ENCODE data around the gene ATP6V1A. TPM values are rescaled to one million over a fixed set of nuclear protein-coding genes. Genes with fewer than 3 reads are reported as not detected.

Gene ATP6V1A
- polyA plus RNA-seq, 1 of the 3 experiments (the other 2 are of a cell fraction), result 12.1 TPM

DNA sequence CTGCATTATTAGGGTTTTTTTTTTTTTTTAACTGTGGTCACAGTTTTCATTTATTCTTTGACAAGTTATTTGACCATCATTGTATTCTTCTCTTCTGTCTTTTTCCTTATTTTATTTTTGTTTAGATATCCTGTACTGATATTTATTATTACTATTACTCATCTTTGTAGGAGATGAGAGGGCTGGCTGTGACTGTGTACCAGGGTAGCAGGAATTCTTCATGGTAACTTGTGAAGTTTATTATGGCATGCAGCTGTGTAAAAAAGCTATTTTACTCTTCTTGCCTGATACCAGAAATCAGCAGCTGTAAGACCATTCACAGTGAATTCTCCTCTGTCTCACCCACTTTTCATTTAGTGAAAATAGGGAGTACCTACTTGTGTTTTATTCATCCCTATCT, 44.5 kb downstream of the ATP6V1A start:
- H3K36me3 ChIP-seq (replicated peaks in 1 of 2; ENCODE audit: control insufficient read depth in 1 of 2, insufficient read depth in 2 of 2, low read length in 1 of 2), result peaks cover 29 to 35% of the 10 kb centered on the region in 2 experiments

More for the DNA sequence above, 44.5 kb downstream of the ATP6V1A start:
- Histone ChIP-seq H3K27me3 (ENCODE audit: insufficient read depth) (no peaks in the 10 kb centered on the region), H3K4me2 (no peak overlapping the region), H3K9me2 (no peaks in the 10 kb centered on the region), H3K27ac (ENCODE audit: low read depth in 2 of 2, low read length in 1 of 2) (no peak overlapping the region), H2AFZ (ENCODE audit: low read depth) (no peak overlapping the region), H3K4me1 (ENCODE audit: control insufficient read depth in 1 of 2, insufficient read depth in 2 of 2, low read depth in 1 of 2, low read length in 1 of 2) (peaks cover 0 to 8% of the 10 kb centered on the region in 2 experiments; a peak in 1 of 4 replicates), H3K9ac (no peak overlapping the region), H3K79me2 (ENCODE audit: insufficient read depth) (no peaks in the 10 kb centered on the region), H3K9me3 (no peaks in the 10 kb centered on the region), H3F3A (replicated peaks; ENCODE audit: insufficient read depth) (no peaks in the 10 kb centered on the region), H3K4me3 (ENCODE audit: low read depth in 2 of 2, low read length in 1 of 2) (no peak overlapping the region), H4K20me1 (ENCODE audit: insufficient read depth) (no peaks in the 10 kb centered on the region)
- no peak for DNase-seq
- TF ChIP-seq FOXM1 (IDR thresholded peaks at IDR 0.05; ENCODE audit: low read depth) (no peak), JUND (IDR thresholded peaks at IDR 0.05) (no peak), MXI1 (IDR thresholded peaks at IDR 0.05; ENCODE audit: low read depth, low read length) (no peak), FOSL2 (IDR thresholded peaks at IDR 0.05; ENCODE audit: borderline replicate concordance, low read depth) (no peak), FOXJ3 (CRISPR knock-in tag; IDR thresholded peaks at IDR 0.05) (no peak), TAF1 (IDR thresholded peaks at IDR 0.05; ENCODE audit: borderline replicate concordance, low read depth, low read length) (no peak), NFIC (IDR thresholded peaks at IDR 0.05; ENCODE audit: borderline replicate concordance) (no peak), GATA2 (CRISPR knock-in tag; IDR thresholded peaks at IDR 0.05) (no peak), GABPA (IDR thresholded peaks at IDR 0.05; ENCODE audit: low read depth) (no peak), RXRA (IDR thresholded peaks at IDR 0.05; ENCODE audit: borderline replicate concordance, low read depth) (no peak), CHD2 (IDR thresholded peaks at IDR 0.05; ENCODE audit: low read length, partially characterized antibody) (no peak), YY1 (IDR thresholded peaks at IDR 0.05; ENCODE audit: low read depth) (no peak), NRF1 (IDR thresholded peaks at IDR 0.05; ENCODE audit: low read depth, low read length) (no peak), RCOR1 (IDR thresholded peaks at IDR 0.05; ENCODE audit: low read length) (no peak), RAD21 (IDR thresholded peaks at IDR 0.05; ENCODE audit: low read length) (no peak), MEF2A (IDR thresholded peaks at IDR 0.05; ENCODE audit: borderline replicate concordance, low read depth) (no peak)
- TF ChIP-seq, protein P1, sequence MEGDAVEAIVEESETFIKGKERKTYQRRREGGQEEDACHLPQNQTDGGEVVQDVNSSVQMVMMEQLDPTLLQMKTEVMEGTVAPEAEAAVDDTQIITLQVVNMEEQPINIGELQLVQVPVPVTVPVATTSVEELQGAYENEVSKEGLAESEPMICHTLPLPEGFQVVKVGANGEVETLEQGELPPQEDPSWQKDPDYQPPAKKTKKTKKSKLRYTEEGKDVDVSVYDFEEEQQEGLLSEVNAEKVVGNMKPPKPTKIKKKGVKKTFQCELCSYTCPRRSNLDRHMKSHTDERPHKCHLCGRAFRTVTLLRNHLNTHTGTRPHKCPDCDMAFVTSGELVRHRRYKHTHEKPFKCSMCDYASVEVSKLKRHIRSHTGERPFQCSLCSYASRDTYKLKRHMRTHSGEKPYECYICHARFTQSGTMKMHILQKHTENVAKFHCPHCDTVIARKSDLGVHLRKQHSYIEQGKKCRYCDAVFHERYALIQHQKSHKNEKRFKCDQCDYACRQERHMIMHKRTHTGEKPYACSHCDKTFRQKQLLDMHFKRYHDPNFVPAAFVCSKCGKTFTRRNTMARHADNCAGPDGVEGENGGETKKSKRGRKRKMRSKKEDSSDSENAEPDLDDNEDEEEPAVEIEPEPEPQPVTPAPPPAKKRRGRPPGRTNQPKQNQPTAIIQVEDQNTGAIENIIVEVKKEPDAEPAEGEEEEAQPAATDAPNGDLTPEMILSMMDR (IDR thresholded peaks at IDR 0.05), result no peak
- TF ChIP-seq, protein P2, sequence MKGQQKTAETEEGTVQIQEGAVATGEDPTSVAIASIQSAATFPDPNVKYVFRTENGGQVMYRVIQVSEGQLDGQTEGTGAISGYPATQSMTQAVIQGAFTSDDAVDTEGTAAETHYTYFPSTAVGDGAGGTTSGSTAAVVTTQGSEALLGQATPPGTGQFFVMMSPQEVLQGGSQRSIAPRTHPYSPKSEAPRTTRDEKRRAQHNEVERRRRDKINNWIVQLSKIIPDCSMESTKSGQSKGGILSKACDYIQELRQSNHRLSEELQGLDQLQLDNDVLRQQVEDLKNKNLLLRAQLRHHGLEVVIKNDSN (IDR thresholded peaks at IDR 0.05; ENCODE audit: borderline replicate concordance, low read depth), result no peak
- TF ChIP-seq, protein P3, sequence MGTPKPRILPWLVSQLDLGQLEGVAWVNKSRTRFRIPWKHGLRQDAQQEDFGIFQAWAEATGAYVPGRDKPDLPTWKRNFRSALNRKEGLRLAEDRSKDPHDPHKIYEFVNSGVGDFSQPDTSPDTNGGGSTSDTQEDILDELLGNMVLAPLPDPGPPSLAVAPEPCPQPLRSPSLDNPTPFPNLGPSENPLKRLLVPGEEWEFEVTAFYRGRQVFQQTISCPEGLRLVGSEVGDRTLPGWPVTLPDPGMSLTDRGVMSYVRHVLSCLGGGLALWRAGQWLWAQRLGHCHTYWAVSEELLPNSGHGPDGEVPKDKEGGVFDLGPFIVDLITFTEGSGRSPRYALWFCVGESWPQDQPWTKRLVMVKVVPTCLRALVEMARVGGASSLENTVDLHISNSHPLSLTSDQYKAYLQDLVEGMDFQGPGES (IDR thresholded peaks at IDR 0.05; ENCODE audit: low read depth, low read length), result no peak
- TF ChIP-seq, protein P4, sequence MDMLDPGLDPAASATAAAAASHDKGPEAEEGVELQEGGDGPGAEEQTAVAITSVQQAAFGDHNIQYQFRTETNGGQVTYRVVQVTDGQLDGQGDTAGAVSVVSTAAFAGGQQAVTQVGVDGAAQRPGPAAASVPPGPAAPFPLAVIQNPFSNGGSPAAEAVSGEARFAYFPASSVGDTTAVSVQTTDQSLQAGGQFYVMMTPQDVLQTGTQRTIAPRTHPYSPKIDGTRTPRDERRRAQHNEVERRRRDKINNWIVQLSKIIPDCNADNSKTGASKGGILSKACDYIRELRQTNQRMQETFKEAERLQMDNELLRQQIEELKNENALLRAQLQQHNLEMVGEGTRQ (IDR thresholded peaks at IDR 0.05; ENCODE audit: borderline replicate concordance, low read depth, low read length), result no peak
- POLR2A ChIA-PET, result no interaction called here
- CTCF ChIA-PET, result interaction anchor here (1.4 to 1.6 kb wide), 2 partner anchors 46 to 53 kb away, joined by 3 to 4 read pairs; no protein-coding TSS in a partner anchor
